HEK293T (cell line): ENCODE measurements around the gene DUS1L.

ENCODE experiments used
- L3MBTL2 ChIP-seq: fragments of 450-650 bp; conservative IDR thresholded peaks from 2 replicates; pipeline ENCODE4 v1.6.1; 2016; ENCODE audit warnings: mild to moderate bottlenecking
- SP1 ChIP-seq: fragments of 450-650 bp; IDR thresholded peaks from 2 replicates; pipeline ENCODE4 v1.6.1; 2017
- TF ChIP-seq, protein P1 (sequence below): fragments of 450-650 bp; IDR thresholded peaks from 2 replicates; pipeline ENCODE4 v1.6.1; 2016

DNA sequence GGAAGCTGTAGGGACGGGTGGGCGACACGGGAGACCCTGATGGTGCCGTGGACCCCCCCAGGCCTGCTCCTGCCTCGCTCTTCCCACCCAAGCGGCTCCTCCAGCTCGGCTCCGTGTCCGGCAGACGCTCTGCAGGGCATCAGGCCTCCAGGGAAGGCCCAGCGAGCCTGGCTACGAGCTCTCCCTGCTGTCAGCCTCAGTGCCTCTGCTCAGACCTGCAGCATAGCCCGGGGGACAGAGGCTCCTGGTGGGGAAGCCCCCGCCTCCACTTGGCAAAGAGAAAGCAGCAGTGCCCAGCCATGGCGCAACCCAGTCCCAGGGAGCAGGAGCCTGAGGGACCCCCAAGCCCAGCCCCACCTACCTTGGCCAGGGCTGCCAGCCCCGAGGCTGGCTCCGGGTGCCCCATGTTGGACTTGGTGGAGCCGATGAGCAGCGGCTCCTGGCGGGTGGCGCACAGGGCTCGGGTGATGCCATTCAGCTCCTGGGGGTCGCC, 26.5 kb upstream of the DUS1L start:
- TF ChIP-seq L3MBTL2 (no peak), SP1 (no peak)
- TF ChIP-seq, protein P1, sequence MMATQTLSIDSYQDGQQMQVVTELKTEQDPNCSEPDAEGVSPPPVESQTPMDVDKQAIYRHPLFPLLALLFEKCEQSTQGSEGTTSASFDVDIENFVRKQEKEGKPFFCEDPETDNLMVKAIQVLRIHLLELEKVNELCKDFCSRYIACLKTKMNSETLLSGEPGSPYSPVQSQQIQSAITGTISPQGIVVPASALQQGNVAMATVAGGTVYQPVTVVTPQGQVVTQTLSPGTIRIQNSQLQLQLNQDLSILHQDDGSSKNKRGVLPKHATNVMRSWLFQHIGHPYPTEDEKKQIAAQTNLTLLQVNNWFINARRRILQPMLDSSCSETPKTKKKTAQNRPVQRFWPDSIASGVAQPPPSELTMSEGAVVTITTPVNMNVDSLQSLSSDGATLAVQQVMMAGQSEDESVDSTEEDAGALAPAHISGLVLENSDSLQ: no peak
